Measurements from ENCODE around the gene FGF22. TPM values are rescaled to one million over a fixed set of nuclear protein-coding genes. Genes with fewer than 3 reads are reported as not detected.
A peak's percentile ranks its signal among the peaks of the same experiment; 100 is the strongest.

The FGF22 gene
- total and polyA plus RNA-seq, 7 experiments from 2014 or later: 0.17 to 1.8 (median 0.95) TPM; not detected in 3

DNA sequence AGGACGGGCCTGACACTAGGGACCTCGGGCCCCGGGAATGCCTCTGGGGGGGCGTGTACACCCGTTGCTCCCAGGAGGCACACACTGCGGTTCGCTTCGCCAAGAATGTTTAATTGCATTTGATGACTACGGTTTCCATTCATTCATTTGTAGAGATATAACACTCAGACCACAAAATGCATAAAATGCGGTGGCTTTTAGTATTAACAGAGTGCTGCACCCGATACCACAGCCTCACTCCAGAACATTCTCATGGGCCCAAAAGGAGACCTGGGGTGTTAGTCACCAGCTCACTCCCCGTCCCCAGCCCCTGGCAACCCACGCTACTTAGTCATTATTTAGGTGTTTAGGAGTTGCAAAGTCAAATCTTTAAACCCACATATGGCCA lies 28.2 kb upstream of the FGF22 start:
- peak overlapping the region; percentile 49 for H3K4me3 ChIP-seq (ENCODE audit: low read length)
- peak in 1 of 9 donors; percentile 62 for DNase-seq
- POLR2A ChIA-PET: interaction anchor here (0.6 to 1.8 kb wide), 6 partner anchors 11 to 50 kb away, joined by 3 to 7 read pairs (median 4); no protein-coding TSS in a partner anchor
- intact Hi-C loops (cut with micrococcal nuclease): loop anchor here (1.0 to 5.0 kb wide), 6 partner anchors 22 to 100 kb away; partner anchors contain the start of genes BSG (in 2 of the 2) and POLRMT (in 1 of the 2)
- Mint-ChIP-seq H3K27ac (peak overlapping the region in 8 of 9 donors; percentile 80 to 98 (median 88)), H3K27me3 (no peaks in the 10 kb centered on the region), H3K4me3 (peak overlapping the region; percentile 83 to 97 (median 94)), H3K9me3 (no peaks in the 10 kb centered on the region), H3K36me3 (peaks cover 0 to 14% (median 4%) of the 10 kb centered on the region in 5 donors), H3K4me1 (peaks cover 0 to 23% (median 17%) of the 10 kb centered on the region in 7 donors)
- no peaks in the 10 kb centered on the region for H3K9me3 ChIP-seq (ENCODE audit: control insufficient read depth in 2 of 3, low read length in 3 of 3)
- ATAC-seq: peak; percentile 14
- H3K4me1 ChIP-seq (ENCODE audit: control insufficient read depth in 2 of 2, insufficient read depth in 2 of 2, low read length in 2 of 2): peaks cover 12% of the 10 kb centered on the region in 2 donors
- CTCF ChIA-PET: no interaction called here
- H3K27ac ChIP-seq (ENCODE audit: low read depth, low read length): peak overlapping the region; percentile 75
- H3K27me3 ChIP-seq (ENCODE audit: control insufficient read depth in 2 of 2, insufficient read depth in 2 of 2, low read length in 2 of 2): no peaks in the 10 kb centered on the region
- H3K36me3 ChIP-seq (ENCODE audit: control insufficient read depth in 2 of 3, insufficient read depth in 3 of 3, low read length in 3 of 3): peaks cover 0 to 4% (median 0%) of the 10 kb centered on the region in 3 experiments

DNA sequence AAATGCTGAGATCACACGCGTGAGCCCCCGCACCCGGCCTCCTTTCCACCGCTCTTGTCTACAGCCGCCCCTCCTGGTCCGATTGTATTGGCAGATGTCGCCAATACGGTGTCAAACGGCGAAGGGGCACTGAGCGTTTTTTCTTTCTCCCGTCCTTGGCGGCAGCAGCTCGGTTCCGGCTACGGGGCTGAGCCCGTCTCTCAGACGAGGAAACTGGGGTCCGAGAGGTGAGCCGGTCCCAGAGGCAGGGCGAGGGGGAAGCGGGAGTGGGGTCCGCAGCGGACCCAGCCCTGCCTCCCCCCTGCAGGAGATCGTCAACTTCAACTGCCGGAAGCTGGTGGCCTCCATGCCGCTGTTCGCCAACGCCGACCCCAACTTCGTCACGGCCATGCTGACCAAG lies 26.7 kb upstream of the FGF22 start:
- Mint-ChIP-seq H3K36me3 (peaks cover 0 to 14% (median 4%) of the 10 kb centered on the region in 5 donors), H3K4me1 (peaks cover 0 to 23% (median 17%) of the 10 kb centered on the region in 7 donors), H3K4me3 (peak overlapping the region in 1 of 10 donors; percentile 41), H3K27me3 (no peaks in the 10 kb centered on the region), H3K9me3 (no peaks in the 10 kb centered on the region), H3K27ac (peak overlapping the region in 2 of 9 donors; percentile 28 to 30)
- ChIA-PET CTCF (no interaction called here), POLR2A (interaction anchor here (0.7 kb wide), 1 partner anchor 20 kb away, joined by 3 read pairs; no protein-coding TSS in a partner anchor)
- no peak overlapping the region for H3K4me3 ChIP-seq (ENCODE audit: low read length)
- no peak overlapping the region for H3K27ac ChIP-seq (ENCODE audit: low read depth, low read length)
- DNase-seq: no peak
- H3K4me1 ChIP-seq (ENCODE audit: control insufficient read depth in 2 of 2, insufficient read depth in 2 of 2, low read length in 2 of 2): peaks cover 12% of the 10 kb centered on the region in 2 donors
- peaks cover 0 to 14% (median 0%) of the 10 kb centered on the region in 3 experiments for H3K36me3 ChIP-seq (ENCODE audit: control insufficient read depth in 2 of 3, insufficient read depth in 3 of 3, low read length in 3 of 3)
- H3K27me3 ChIP-seq (ENCODE audit: control insufficient read depth in 2 of 2, insufficient read depth in 2 of 2, low read length in 2 of 2): no peaks in the 10 kb centered on the region
- no peaks in the 10 kb centered on the region for H3K9me3 ChIP-seq (ENCODE audit: control insufficient read depth in 2 of 3, low read length in 3 of 3)
- ATAC-seq: no peak
- intact Hi-C loops (cut with micrococcal nuclease): loop anchor here in 1 of 2 donors (5.0 kb wide), 1 partner anchor 41 kb away; the partner anchor contains the start of gene BSG

DNA sequence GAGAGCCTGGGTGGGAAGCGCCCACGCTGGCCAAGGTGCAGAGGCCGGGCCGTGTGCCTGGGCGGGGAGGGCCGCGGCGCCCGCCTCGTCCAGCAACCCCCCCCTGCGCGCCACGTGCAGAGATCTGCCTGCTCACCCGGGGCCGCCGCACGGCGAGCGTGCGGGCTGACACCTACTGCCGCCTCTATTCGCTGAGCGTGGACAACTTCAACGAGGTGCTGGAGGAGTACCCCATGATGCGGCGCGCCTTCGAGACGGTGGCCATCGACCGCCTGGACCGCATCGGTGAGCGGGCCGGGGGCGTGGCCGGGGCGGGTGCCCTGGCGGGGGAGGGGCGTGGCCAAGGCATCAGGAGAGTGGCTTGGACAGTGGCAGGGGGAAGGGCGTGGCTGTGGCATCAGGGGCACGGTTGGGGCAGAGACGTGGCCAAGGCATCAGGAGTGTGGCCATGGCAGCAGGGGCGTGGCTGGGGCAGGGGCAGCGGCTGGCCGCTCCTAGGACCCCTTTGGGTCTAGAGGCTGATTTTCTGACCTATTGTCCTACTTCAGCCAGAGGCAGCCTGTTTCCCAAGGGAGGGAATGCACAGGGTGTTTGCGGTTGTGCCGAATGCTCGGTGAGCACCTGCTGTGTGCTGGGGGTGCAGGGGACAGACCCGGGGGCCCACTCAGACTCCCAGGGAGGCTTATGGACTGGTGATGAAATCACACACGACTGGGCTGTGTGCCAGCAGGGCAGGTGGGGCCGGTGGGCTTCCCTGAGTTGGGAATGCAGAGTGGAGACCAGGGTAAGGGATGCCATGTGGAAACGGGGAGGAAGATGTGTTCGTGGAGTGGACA lies 25.7 kb upstream of the FGF22 start:
- intact Hi-C loops (cut with micrococcal nuclease): loop anchor here in 1 of 2 donors (5.0 kb wide), 1 partner anchor 42 kb away; the partner anchor contains the start of gene BSG
- H3K4me1 Mint-ChIP-seq: peaks cover 0 to 23% (median 17%) of the 10 kb centered on the region in 7 donors
- H3K27me3 Mint-ChIP-seq: no peaks in the 10 kb centered on the region
- no peak overlapping the region for H3K27ac ChIP-seq (ENCODE audit: low read depth, low read length)
- H3K4me1 ChIP-seq (ENCODE audit: control insufficient read depth in 2 of 2, insufficient read depth in 2 of 2, low read length in 2 of 2): peaks cover 11 to 12% of the 10 kb centered on the region in 2 donors
- no peaks in the 10 kb centered on the region for H3K9me3 Mint-ChIP-seq
- peak overlapping the region in 1 of 9 donors; percentile 27 for H3K27ac Mint-ChIP-seq
- no peaks in the 10 kb centered on the region for H3K9me3 ChIP-seq (ENCODE audit: control insufficient read depth in 2 of 3, low read length in 3 of 3)
- peak overlapping the region in 1 of 10 donors; percentile 67 for H3K4me3 Mint-ChIP-seq
- POLR2A ChIA-PET: interaction anchor here (0.7 kb wide), 1 partner anchor 19 kb away, joined by 3 read pairs; no protein-coding TSS in a partner anchor
- CTCF ChIA-PET: no interaction called here
- H3K36me3 Mint-ChIP-seq: peaks cover 2 to 17% (median 4%) of the 10 kb centered on the region in 5 donors
- peaks cover 0 to 24% (median 0%) of the 10 kb centered on the region in 3 experiments for H3K36me3 ChIP-seq (ENCODE audit: control insufficient read depth in 2 of 3, insufficient read depth in 3 of 3, low read length in 3 of 3)
- no peak overlapping the region for H3K4me3 ChIP-seq (ENCODE audit: low read length)
- H3K27me3 ChIP-seq (ENCODE audit: control insufficient read depth in 2 of 2, insufficient read depth in 2 of 2, low read length in 2 of 2): no peaks in the 10 kb centered on the region
- DNase-seq (no peak), ATAC-seq (no peak)

DNA sequence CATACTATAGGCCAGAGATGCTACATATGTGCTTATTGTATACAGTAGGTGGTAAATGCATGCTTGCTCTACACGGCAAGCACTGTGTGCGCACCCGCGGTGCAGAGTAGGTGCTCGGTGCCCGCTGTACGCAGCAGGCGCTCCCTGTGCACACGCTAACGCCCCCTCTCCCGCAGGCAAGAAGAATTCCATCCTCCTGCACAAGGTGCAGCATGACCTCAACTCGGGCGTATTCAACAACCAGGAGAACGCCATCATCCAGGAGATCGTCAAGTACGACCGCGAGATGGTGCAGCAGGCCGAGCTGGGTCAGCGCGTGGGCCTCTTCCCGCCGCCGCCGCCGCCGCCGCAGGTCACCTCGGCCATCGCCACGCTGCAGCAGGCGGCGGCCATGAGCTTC lies 24.1 kb upstream of the FGF22 start:
- no peak for DNase-seq
- H3K4me3 ChIP-seq (ENCODE audit: low read length): no peak overlapping the region
- peak overlapping the region in 1 of 9 donors; percentile 14 for H3K27ac Mint-ChIP-seq

DNA sequence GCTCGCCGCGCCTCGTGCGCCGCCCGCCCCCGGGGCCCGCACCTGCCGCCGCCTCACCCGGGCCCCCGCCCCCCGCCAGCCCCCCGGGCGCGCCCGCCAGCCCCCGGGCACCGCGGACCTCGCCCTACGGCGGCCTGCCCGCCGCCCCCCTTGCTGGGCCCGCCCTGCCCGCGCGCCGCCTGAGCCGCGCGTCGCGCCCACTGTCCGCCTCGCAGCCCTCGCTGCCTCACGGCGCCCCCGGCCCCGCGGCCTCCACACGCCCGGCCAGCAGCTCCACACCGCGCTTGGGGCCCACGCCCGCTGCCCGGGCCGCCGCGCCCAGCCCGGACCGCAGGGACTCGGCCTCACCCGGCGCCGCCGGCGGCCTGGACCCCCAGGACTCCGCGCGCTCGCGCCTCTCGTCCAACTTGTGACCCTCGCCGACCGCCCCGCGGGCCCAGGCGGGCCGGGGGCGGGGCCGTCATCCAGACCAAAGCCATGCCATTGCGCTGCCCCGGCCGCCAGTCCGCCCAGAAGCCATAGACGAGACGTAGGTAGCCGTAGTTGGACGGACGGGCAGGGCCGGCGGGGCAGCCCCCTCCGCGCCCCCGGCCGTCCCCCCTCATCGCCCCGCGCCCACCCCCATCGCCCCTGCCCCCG lies 23.5 kb upstream of the FGF22 start:
- DNase-seq (no peak), ATAC-seq (no peak)
- Mint-ChIP-seq H3K36me3 (peaks cover 3 to 18% (median 4%) of the 10 kb centered on the region in 5 donors), H3K4me1 (peaks cover 0 to 13% (median 8%) of the 10 kb centered on the region in 7 donors), H3K27ac (no peak overlapping the region), H3K4me3 (peak overlapping the region in 1 of 10 donors; percentile 77), H3K9me3 (no peaks in the 10 kb centered on the region), H3K27me3 (no peaks in the 10 kb centered on the region)
- Histone ChIP-seq H3K4me1 (ENCODE audit: control insufficient read depth in 2 of 2, insufficient read depth in 2 of 2, low read length in 2 of 2) (peaks cover 0 to 6% of the 10 kb centered on the region in 2 donors), H3K9me3 (ENCODE audit: control insufficient read depth in 2 of 3, low read length in 3 of 3) (no peaks in the 10 kb centered on the region), H3K27me3 (ENCODE audit: control insufficient read depth in 2 of 2, insufficient read depth in 2 of 2, low read length in 2 of 2) (no peaks in the 10 kb centered on the region), H3K36me3 (ENCODE audit: control insufficient read depth in 2 of 3, insufficient read depth in 3 of 3, low read length in 3 of 3) (peaks cover 0 to 40% (median 0%) of the 10 kb centered on the region in 3 experiments), H3K4me3 (ENCODE audit: low read length) (no peak overlapping the region), H3K27ac (ENCODE audit: low read depth, low read length) (no peak overlapping the region)
- intact Hi-C loops (cut with micrococcal nuclease): no loop called here
- ChIA-PET POLR2A (no interaction called here), CTCF (no interaction called here)

More for the DNA sequence above, 24.1 kb upstream of the FGF22 start:
- H3K27ac ChIP-seq (ENCODE audit: low read depth, low read length): no peak overlapping the region
- H3K36me3 ChIP-seq (ENCODE audit: control insufficient read depth in 2 of 3, insufficient read depth in 3 of 3, low read length in 3 of 3): peaks cover 0 to 40% (median 0%) of the 10 kb centered on the region in 3 experiments
- peaks cover 0 to 19% (median 13%) of the 10 kb centered on the region in 7 donors for H3K4me1 Mint-ChIP-seq
- H3K27me3 ChIP-seq (ENCODE audit: control insufficient read depth in 2 of 2, insufficient read depth in 2 of 2, low read length in 2 of 2): no peaks in the 10 kb centered on the region
- peaks cover 0 to 8% of the 10 kb centered on the region in 2 donors for H3K4me1 ChIP-seq (ENCODE audit: control insufficient read depth in 2 of 2, insufficient read depth in 2 of 2, low read length in 2 of 2)
- no peaks in the 10 kb centered on the region for H3K9me3 Mint-ChIP-seq
- H3K27me3 Mint-ChIP-seq: no peaks in the 10 kb centered on the region
- ChIA-PET POLR2A (no interaction called here), CTCF (no interaction called here)
- no peaks in the 10 kb centered on the region for H3K9me3 ChIP-seq (ENCODE audit: control insufficient read depth in 2 of 3, low read length in 3 of 3)
- peak overlapping the region in 9 of 10 donors; percentile 33 to 77 (median 59) for H3K4me3 Mint-ChIP-seq
- ATAC-seq: no peak
- H3K36me3 Mint-ChIP-seq: peaks cover 3 to 21% (median 4%) of the 10 kb centered on the region in 5 donors
- intact Hi-C loops (cut with micrococcal nuclease): no loop called here

DNA sequence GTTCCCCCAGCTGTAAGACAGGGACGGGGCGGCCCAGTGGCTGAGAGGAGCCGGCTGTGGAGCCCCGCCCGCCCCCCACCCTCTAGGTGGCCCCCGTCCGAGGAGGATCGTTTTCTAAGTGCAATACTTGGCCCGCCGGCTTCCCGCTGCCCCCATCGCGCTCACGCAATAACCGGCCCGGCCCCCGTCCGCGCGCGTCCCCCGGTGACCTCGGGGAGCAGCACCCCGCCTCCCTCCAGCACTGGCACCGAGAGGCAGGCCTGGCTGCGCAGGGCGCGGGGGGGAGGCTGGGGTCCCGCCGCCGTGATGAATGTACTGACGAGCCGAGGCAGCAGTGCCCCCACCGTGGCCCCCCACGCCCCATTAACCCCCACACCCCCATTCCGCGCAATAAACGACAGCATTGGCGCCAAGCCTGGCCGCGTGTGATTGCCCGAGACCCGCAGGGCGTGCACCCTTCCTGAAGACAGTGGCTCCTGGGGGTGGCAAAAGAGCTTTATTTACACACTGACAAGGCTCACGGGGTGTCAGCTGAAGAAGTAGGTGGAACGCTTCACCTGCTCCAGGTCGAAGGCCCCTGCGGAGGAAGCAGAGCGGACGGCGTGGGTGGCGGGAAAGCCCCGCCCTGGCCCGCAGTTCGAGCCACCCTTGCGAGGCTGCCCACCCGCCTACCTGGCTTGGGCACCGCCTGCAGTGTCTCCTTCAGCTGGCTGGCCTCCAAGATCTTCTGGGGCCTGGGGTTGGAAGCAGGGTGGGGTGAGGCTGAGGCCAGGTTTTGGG lies 22.7 kb upstream of the FGF22 start:
- no peak overlapping the region for H3K4me3 Mint-ChIP-seq
- DNase-seq (no peak), ATAC-seq (no peak)
- ChIA-PET CTCF (interaction anchor here (0.8 kb wide), 1 partner anchor 33 kb away, joined by 3 read pairs; no protein-coding TSS in a partner anchor), POLR2A (no interaction called here)
- peaks cover 3 to 17% (median 4%) of the 10 kb centered on the region in 5 donors for H3K36me3 Mint-ChIP-seq
- intact Hi-C loops (cut with micrococcal nuclease): no loop called here
- no peaks in the 10 kb centered on the region for H3K27me3 Mint-ChIP-seq
- Histone ChIP-seq H3K36me3 (ENCODE audit: control insufficient read depth in 2 of 3, insufficient read depth in 3 of 3, low read length in 3 of 3) (peaks cover 0 to 46% (median 0%) of the 10 kb centered on the region in 3 experiments), H3K27ac (ENCODE audit: low read depth, low read length) (no peak overlapping the region), H3K4me3 (ENCODE audit: low read length) (no peak overlapping the region), H3K27me3 (ENCODE audit: control insufficient read depth in 2 of 2, insufficient read depth in 2 of 2, low read length in 2 of 2) (no peaks in the 10 kb centered on the region), H3K4me1 (ENCODE audit: control insufficient read depth in 2 of 2, insufficient read depth in 2 of 2, low read length in 2 of 2) (no peaks in the 10 kb centered on the region), H3K9me3 (ENCODE audit: control insufficient read depth in 2 of 3, low read length in 3 of 3) (no peaks in the 10 kb centered on the region)
- peaks cover 0 to 9% (median 3%) of the 10 kb centered on the region in 7 donors for H3K4me1 Mint-ChIP-seq
- H3K27ac Mint-ChIP-seq: no peak overlapping the region
- no peaks in the 10 kb centered on the region for H3K9me3 Mint-ChIP-seq
